Hematopoietic multipotent progenitor cell treated with erythropoietin and hydrocortisone succinate and interleukin-3 and kit ligand, for 15 days (in vitro differentiated cells): ENCODE data around the gene EME2.
"Not testable (repeated sequence)": the region's sequence is repeated elsewhere in the genome, so short reads cannot be mapped to it uniquely, and the experiment has no call there.

Source experiments
- DNase-seq: peaks from one replicate; pipeline ENCODE4 v3.0.0-alpha.2; 2015; ENCODE audit warnings: low spot score

EME2 gene

DNA sequence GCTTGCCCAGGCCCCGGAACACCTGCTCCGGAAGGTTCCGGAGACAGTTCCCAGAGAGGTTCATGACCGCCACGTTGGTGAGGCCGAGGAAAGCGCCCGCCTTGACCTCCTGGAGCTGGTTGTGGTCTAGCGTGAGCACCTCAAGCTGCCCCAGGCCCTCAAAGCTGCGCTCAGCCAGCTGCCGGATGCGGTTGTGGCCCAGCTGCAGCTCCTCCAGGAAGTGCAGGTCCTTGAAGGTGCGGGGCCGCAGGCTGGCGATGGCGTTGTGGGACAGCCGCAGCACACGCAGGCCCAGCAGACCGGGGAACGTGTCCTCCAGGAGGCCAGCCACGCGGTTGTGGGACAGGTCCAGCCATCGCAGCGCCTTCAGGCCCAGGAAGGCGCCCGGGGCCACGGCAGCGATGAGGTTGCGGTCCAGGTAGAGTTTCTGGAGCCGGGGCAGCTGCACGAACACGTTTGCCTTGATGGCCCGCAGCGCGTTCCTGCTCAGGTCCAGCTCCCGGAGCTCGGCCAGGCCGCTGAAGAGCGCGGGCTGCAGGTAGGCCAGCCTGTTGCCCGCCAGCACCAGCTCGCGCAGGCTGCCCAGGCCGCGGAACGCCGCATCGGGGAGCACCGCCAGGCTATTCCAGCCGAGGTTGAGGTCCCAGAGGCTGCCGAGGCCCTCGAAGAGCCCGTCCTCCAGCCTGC, 18.8 kb downstream of the EME2 start:
- DNase-seq = no peak

GRCh38 chr16:1791943-1792812, 19.6 kb downstream of the EME2 start:
- no peak for DNase-seq

DNA sequence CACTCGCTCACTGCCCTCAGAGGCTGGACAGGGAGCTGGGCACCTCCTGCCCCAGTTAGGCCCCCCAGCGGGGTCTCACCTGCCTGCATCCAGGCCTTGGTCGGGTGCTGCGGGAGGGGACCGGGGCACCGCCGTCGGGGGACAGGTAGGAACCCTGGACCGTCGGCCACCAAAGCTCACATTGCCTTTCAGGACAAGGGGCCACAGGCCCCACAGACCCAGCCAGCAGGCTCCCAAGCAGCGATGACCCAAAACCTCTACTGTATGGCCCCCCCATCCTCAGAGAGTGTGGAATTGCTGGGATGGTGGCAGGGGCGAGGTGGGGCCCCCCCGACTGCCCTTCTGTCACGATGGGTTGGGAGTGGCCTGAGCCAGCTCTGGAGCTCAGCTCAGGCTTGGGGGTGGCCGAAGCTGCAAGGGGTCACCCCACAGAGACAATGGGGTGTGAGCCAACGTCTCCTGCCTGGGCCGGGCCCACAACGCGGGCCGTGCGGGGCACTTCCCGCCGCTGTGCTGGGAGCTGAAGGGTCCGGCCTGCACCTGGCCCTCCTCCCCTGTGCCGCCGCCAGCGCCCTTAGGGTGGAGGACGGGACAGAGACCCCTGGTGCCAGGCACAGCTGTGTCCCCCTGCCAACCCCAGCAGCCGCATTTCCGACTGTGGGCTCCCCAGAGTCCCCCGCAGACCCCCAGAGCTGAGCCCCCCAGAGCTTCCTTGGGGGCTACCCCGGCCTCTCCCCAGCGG, 20.4 kb downstream of the EME2 start:
- DNase-seq = no peak

GRCh38 chr16:1793578-1794220, 21.1 kb downstream of the EME2 start, which contains the start of gene IGFALS:
Gene IGFALS (minus strand): TSS chr16:1793705. CDS start chr16:1793652, 53 bp downstream.
- DNase-seq = no peak

GRCh38 chr16:1794221-1794871, 21.7 kb downstream of the EME2 start:
- no peak for DNase-seq

- no peak for DNase-seq
Observed at GRCh38 chr16:1794908-1795666, 22.5 kb downstream of the EME2 start.

DNA sequence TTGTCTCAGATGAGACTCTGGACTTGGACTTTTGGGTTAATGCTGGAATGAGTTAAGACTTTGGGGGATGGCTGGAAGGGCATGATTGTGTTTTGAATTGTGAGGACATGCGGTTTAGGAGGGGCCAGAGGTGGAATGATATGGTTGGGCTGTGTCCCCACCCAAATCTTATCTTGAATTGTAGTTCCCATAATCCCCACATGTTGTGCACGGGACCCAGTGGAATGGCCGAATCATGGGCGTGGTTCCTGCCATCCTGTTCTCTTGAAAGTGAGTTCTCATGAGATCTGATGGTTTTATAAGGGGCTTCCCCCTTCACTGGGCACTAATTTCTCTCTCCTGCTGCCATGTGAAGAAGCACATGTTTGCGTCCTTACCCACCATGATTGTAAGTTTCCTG, 26.7 kb downstream of the EME2 start:
- not testable (repeated sequence) for DNase-seq

- no peak for DNase-seq
Observed at GRCh38 chr16:1800701-1801100, 28.1 kb downstream of the EME2 start.

- DNase-seq = no peak
Observed at GRCh38 chr16:1807626-1808025, 35.0 kb downstream of the EME2 start.

DNA sequence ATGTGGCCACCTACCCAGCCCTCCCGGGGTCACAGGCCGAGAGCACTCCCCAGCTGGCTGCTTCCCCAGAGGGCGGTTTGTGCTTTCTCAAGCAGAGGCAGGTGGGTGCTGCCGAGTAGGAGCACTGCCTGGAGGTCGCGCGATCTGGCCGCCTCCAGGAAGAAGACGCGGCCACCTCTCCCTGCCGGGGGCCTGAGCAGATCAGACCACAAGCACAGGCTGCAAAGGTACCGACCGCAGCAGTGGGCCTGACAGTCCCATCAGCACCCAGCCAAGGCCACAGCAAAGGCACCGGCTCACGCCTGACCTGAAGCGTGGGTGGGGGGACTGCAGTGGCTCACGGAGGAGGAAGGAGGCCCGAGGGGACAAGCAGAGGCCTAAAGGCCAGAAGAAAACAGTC, 36.1 kb downstream of the EME2 start:
- no peak for DNase-seq

DNA sequence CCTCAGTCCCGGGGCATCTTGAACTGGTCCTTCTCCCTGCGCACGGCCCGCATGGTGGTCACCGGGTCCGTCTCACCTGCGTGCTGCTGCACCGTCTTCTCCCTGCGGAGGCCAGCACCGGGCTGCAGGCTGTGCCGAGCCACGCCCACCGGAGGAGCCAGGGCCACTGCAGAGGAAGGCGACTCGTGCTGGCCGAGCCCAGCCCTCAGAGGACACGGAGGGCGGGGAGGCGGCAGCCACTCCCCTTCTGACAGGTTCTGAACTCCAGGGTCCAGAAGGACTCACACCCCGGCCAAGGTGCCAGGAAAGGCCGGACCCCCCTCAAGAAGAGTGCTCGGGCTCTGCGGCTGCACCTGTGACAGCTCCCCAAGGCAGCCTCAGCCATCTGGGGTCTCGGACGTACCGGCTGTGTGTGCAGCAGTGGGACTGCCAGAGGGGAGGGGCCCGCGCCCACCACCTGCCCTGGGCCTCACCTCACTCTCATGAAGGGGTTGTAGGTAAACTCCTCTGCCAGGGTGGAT, 36.7 kb downstream of the EME2 start:
- no peak for DNase-seq

DNA sequence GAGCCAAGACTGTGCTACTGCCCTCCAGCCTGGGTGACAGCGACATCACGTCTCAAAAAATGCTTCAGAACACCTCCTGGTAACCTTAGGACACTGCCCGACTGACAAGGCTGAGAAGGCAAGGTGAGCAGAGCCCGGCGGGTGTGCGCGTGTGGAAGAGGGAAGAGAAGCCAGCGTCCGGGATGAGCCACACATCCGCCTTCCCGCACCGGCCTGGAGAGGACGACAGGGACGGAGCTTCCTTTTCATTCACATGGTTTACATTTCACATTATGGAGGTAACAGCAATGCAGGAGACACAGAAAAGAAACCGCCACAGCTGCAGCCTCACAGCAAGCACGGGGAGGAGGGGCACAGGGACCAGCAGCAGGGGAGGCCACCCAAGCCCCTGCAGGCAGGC, 37.5 kb downstream of the EME2 start:
- no peak for DNase-seq

DNA sequence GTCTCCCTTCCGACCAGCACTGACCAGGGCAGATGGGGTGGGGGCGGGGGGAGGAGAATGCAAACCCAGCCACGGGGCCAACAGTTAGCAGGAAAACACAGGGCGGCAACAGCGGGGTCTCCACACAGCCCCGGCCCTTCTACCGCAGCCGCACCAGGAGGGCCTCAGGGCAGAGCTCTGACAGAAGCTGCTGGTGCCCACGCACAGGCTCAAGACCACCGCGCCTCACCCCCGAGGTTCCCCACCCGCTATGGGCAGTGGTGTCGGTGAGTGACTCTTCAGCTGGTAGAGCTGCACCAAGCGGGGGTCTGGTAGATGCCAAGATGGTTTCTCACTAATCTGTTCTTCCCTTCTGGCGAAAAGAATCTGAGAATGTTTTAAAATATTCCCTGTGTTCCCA, 37.9 kb downstream of the EME2 start:
- DNase-seq = no peak

DNA sequence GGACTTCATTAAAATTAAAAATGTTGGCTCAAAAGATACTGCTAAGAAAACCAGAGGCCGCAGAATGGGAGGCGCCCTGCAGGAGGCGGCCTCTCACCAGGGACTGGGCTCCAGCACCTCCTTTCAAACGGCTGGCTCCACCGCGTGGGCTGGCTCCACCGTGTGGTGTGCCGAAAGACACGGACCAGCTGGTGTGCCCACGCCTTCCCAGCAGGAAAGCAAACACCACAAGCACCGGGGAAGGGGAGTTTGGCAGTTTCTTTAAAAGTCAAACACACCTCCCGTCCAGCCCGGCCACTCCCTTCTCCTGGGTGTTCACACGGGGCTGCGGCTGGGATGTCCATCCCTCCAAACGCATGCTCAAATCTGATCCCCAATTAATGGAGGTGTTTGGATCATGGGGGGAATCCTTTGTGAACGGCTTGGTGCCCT, 40.1 kb downstream of the EME2 start:
- peak; percentile 86 for DNase-seq

- DNase-seq = no peak
Observed at GRCh38 chr16:1815461-1815860, 42.9 kb downstream of the EME2 start.

DNA sequence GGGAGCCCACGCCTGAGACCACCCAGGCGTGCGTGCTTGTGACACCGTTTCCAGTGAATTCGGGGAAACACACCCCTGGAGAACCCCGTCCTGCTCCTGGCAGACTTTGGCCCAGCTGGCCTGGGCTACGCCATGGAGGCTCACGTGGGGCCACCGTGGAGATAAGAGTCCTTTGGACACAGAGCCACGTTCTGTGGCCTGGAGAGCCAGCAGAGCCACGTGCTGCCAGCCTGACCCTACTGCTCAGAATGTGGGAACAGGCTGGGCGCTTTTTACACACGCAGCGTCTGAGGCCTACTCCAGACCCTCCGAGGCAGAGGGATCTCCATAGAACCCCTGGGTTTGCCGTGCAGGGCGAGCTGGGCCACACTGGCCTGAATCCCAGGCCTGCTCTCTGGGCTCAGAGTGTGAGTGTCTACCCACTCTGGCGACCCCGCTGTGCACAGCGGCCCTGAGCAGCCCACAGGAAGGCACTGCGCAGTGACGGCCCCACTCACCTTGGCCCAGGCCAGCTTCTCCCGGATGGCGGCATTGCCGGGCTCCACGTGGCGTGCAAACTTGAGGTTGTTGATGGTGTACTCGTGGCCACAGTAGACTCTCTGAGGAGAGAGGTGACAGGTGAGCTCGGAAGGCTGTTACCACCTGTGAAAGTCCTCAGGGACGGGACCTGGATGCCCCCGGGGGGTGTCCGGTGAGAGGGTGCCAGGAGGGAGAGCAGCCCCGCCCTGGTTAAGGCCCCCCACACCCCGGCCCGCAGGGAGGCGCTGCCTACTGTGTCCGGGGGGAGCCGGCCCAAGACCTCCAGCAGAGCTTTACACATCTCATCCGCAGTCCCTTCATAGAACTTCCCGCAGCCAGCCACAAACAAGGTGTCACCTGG, 44.0 kb downstream of the EME2 start:
- DNase-seq = no peak

GRCh38 chr16:1817276-1817589, 44.6 kb downstream of the EME2 start:
- DNase-seq = no peak

DNA sequence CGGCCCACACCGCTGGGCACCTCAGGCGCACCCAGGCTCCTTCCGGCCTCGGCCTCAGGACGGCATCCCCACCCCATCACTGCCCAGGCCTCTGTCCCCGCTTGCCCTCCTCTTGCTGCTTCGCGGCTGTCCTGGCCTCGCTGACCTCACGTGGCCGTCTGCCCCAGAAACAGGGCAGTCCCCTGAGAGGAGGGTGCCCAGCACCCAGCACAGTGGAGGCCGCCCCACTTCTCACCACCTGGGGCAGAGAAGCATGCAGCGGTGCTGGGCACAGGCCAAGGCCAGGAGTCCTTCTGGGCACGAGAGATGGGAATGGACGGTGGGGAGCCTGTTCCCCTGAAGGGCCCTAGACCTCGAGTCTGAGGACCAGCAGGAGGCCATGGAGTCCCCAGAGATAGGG, 45.1 kb downstream of the EME2 start:
- DNase-seq = no peak

GRCh38 chr16:1818204-1818872, 45.7 kb downstream of the EME2 start:
- DNase-seq = no peak
